IMR-90 (cell line): ENCODE measurements around the gene OVOL3.

ENCODE experiments used
- CEBPB ChIP-seq: IDR thresholded peaks from 2 replicates; pipeline ENCODE4 v1.6.1; 2012; ENCODE audit warnings: low read depth, low read length, improper control_type of control experiment
- ELK1 ChIP-seq: fragments of 150-350 bp; IDR thresholded peaks from 2 replicates; pipeline ENCODE4 v1.6.1; 2016; ENCODE audit warnings: low read depth, mild to moderate bottlenecking, low read length, moderate library complexity, borderline replicate concordance
- FOS ChIP-seq: fragments of 150-350 bp; IDR thresholded peaks from 2 replicates; pipeline ENCODE4 v1.6.1; 2016; ENCODE audit warnings: low read depth, low read length
- MAFK ChIP-seq: IDR thresholded peaks from 2 replicates; pipeline ENCODE4 v1.6.1; 2012; ENCODE audit warnings: low read depth, low read length, improper control_type of control experiment
- MAZ ChIP-seq: IDR thresholded peaks from 2 replicates; pipeline ENCODE4 v1.6.1; 2012; ENCODE audit warnings: low read depth, mild to moderate bottlenecking, low read length, improper control_type of control experiment, moderate library complexity, borderline replicate concordance
- MXI1 ChIP-seq: IDR thresholded peaks from 2 replicates; pipeline ENCODE4 v1.6.1; 2012; ENCODE audit warnings: low read depth, mild to moderate bottlenecking, low read length, moderate library complexity, borderline replicate concordance
- POLR2A ChIP-seq: IDR thresholded peaks from 2 replicates; pipeline ENCODE4 v1.6.1; 2012; ENCODE audit warnings: mild to moderate bottlenecking, low read depth, low read length
- RAD21 ChIP-seq: IDR thresholded peaks from 2 replicates; pipeline ENCODE4 v1.6.1; 2012; ENCODE audit warnings: low read length, improper control_type of control experiment
- RCOR1 ChIP-seq: IDR thresholded peaks from 2 replicates; pipeline ENCODE4 v1.6.1; 2012; ENCODE audit warnings: mild to moderate bottlenecking, low read length, improper control_type of control experiment; ENCODE audit not compliant: insufficient replicate concordance
- SMC3 ChIP-seq: fragments of 150-350 bp; IDR thresholded peaks from 2 replicates; pipeline ENCODE4 v1.6.1; 2016; ENCODE audit warnings: low read depth, mild to moderate bottlenecking, antibody characterized with exemption, low read length, moderate library complexity
- TF ChIP-seq, protein P1 (sequence below): conservative IDR thresholded peaks from 2 replicates; pipeline ENCODE4 v1.5.1; 2012; ENCODE audit warnings: mild to moderate bottlenecking, low read depth, low read length, improper control_type of control experiment

- TF ChIP-seq RCOR1 (no peak), POLR2A (no peak), ELK1 (no peak), RAD21 (no peak), FOS (no peak), CEBPB (no peak), SMC3 (no peak), MAZ (no peak), MXI1 (no peak), MAFK (no peak)
- TF ChIP-seq, protein P1, sequence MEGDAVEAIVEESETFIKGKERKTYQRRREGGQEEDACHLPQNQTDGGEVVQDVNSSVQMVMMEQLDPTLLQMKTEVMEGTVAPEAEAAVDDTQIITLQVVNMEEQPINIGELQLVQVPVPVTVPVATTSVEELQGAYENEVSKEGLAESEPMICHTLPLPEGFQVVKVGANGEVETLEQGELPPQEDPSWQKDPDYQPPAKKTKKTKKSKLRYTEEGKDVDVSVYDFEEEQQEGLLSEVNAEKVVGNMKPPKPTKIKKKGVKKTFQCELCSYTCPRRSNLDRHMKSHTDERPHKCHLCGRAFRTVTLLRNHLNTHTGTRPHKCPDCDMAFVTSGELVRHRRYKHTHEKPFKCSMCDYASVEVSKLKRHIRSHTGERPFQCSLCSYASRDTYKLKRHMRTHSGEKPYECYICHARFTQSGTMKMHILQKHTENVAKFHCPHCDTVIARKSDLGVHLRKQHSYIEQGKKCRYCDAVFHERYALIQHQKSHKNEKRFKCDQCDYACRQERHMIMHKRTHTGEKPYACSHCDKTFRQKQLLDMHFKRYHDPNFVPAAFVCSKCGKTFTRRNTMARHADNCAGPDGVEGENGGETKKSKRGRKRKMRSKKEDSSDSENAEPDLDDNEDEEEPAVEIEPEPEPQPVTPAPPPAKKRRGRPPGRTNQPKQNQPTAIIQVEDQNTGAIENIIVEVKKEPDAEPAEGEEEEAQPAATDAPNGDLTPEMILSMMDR, result no peak
Measured at GRCh38 chr19:36100476-36100875, 10.5 kb upstream of the OVOL3 start.
